HEK293 (cell line): Measurements from ENCODE around the gene RNASEH1.
A peak's percentile ranks its signal among the peaks of the same experiment; 100 is the strongest.
"Not testable (repeated sequence)": the region's sequence is repeated elsewhere in the genome, so short reads cannot be mapped to it uniquely, and the experiment has no call there.

Experiments
- CTCF ChIA-PET: fragments of 350-600 bp; formaldehyde crosslinking; extraction: SDS; loops from one replicate; lab custom pipeline; 2021; ENCODE audit warnings: antibody characterized with exemption; lab: Yijun Ruan, JAX
- POLR2A ChIA-PET: fragments of 300-600 bp; formaldehyde crosslinking; extraction: SDS; loops from one replicate; lab custom pipeline; 2020; ENCODE audit warnings: antibody characterized with exemption, inconsistent platforms; lab: Yijun Ruan, JAX
- H3K27ac ChIP-seq: fragments of 200-500 bp; sonication (Bioruptor generic); 2 replicates; pipeline ENCODE4 v1.5.1; 2014; ENCODE audit warnings: low read depth, low read length, control low read depth, inconsistent platforms; ENCODE audit errors: extremely low read depth
- H3K36me3 ChIP-seq, 2 experiments: fragments of 200-500 bp in 1 of 2; sonication (Bioruptor generic) in 1 of 2; 1 replicate in 1 of 2; 2 replicates in 1 of 2; pipeline ENCODE4 v1.5.1; 2014 to 2017; ENCODE audit warnings: inconsistent platforms in 2 of 2, low read length in 2 of 2; ENCODE audit not compliant: control insufficient read depth in 2 of 2, insufficient read depth in 1 of 2
- H3K4me1 ChIP-seq: fragments of 200-500 bp; sonication (Bioruptor generic); 2 replicates; pipeline ENCODE4 v1.5.1; 2014; ENCODE audit warnings: mild to moderate bottlenecking, low read length, inconsistent platforms; ENCODE audit not compliant: control insufficient read depth, insufficient read depth
- H3K4me3 ChIP-seq: 2 replicates; pipeline ENCODE4 v1.5.1; 2011; ENCODE audit warnings: low read depth, mild to moderate bottlenecking, control low read depth, low read length, moderate library complexity
- H3K9me3 ChIP-seq: fragments of 200-500 bp; sonication (Bioruptor generic); 2 replicates; pipeline ENCODE4 v1.5.1; 2014; ENCODE audit warnings: low read depth, low read length, inconsistent platforms; ENCODE audit not compliant: control insufficient read depth, insufficient read depth
- GFI1B ChIP-seq: fragments of 450-650 bp; formaldehyde crosslinking; IDR thresholded peaks from 2 replicates; pipeline ENCODE4 v1.5.1; 2016; ENCODE audit warnings: missing biosample characterization, missing genetic modification characterization
- GLI2 ChIP-seq: fragments of 450-650 bp; formaldehyde crosslinking; IDR thresholded peaks from 2 replicates; pipeline ENCODE4; 2017; ENCODE audit warnings: missing biosample characterization, missing genetic modification characterization, low read depth, borderline replicate concordance
- HOXC10 ChIP-seq: sonication (generic); formaldehyde crosslinking; IDR thresholded peaks from 2 replicates; pipeline ENCODE4 v1.8.1; 2023; ENCODE audit warnings: mild to moderate bottlenecking, missing genetic modification reagents
- IKZF3 ChIP-seq: fragments of 450-650 bp; IDR thresholded peaks from 2 replicates; pipeline ENCODE4 v1.5.0; 2018; ENCODE audit warnings: missing biosample characterization, mild to moderate bottlenecking, missing genetic modification characterization, moderate library complexity
- KLF7 ChIP-seq: fragments of 450-650 bp; formaldehyde crosslinking; IDR thresholded peaks from 2 replicates; pipeline ENCODE4 v1.5.1; 2016; ENCODE audit warnings: missing biosample characterization, missing genetic modification characterization, borderline replicate concordance
- KLF8 ChIP-seq: fragments of 450-650 bp; formaldehyde crosslinking; IDR thresholded peaks from 2 replicates; pipeline ENCODE4 v1.5.1; 2016; ENCODE audit warnings: missing biosample characterization, missing genetic modification characterization
- MYNN ChIP-seq: fragments of 450-650 bp; formaldehyde crosslinking; IDR thresholded peaks from 2 replicates; pipeline ENCODE4 v1.5.1; 2016; ENCODE audit warnings: missing biosample characterization, missing genetic modification characterization, borderline replicate concordance
- RBAK ChIP-seq: fragments of 450-650 bp; formaldehyde crosslinking; IDR thresholded peaks from 2 replicates; pipeline ENCODE4 v1.5.1; 2016; ENCODE audit warnings: missing biosample characterization, missing genetic modification characterization
- SETDB1 ChIP-seq: IDR thresholded peaks from one replicate; pipeline ENCODE4 v1.6.1; 2017; ENCODE audit warnings: mild to moderate bottlenecking, low read length, moderate library complexity, mixed read lengths; ENCODE audit not compliant: insufficient read length
- TCF7L2 ChIP-seq: IDR thresholded peaks from 2 replicates; pipeline ENCODE4 v1.6.1; 2011; ENCODE audit warnings: low read depth, mild to moderate bottlenecking, inconsistent platforms, low read length, moderate library complexity, borderline replicate concordance
- ZFP3 ChIP-seq: fragments of 450-650 bp; formaldehyde crosslinking; IDR thresholded peaks from 2 replicates; pipeline ENCODE4 v1.5.1; 2016; ENCODE audit warnings: low read depth, missing biosample characterization, missing genetic modification characterization
- ZNF362 ChIP-seq: fragments of 450-650 bp; formaldehyde crosslinking; IDR thresholded peaks from 2 replicates; pipeline ENCODE4 v1.5.1; 2016; ENCODE audit warnings: missing biosample characterization, missing genetic modification characterization
- ZNF423 ChIP-seq: fragments of 450-650 bp; formaldehyde crosslinking; IDR thresholded peaks from 2 replicates; pipeline ENCODE4 v1.5.1; 2016; ENCODE audit warnings: missing biosample characterization, missing genetic modification characterization
- ZNF473 ChIP-seq: fragments of 450-650 bp; formaldehyde crosslinking; IDR thresholded peaks from 2 replicates; pipeline ENCODE4 v1.5.1; 2017; ENCODE audit warnings: missing biosample characterization, missing genetic modification characterization
- ZNF549 ChIP-seq: fragments of 450-650 bp; IDR thresholded peaks from 2 replicates; pipeline ENCODE4 v1.5.1; 2018; ENCODE audit warnings: missing biosample characterization, missing genetic modification characterization, mild to moderate bottlenecking, inconsistent platforms, moderate library complexity
- ZNF580 ChIP-seq: fragments of 450-650 bp; formaldehyde crosslinking; IDR thresholded peaks from 2 replicates; pipeline ENCODE4 v1.5.1; 2016; ENCODE audit warnings: missing biosample characterization, missing genetic modification characterization

RNASEH1 gene

GRCh38 chr2:3517948-3518495 lies 40.1 kb downstream of the RNASEH1 start:
- POLR2A ChIA-PET: interaction anchor here (1.0 to 2.6 kb wide), 8 partner anchors 14 to 140 kb away, joined by 3 to 19 read pairs (median 6); partner anchors contain the start of genes EIPR1, RNASEH1, RPS7 and TRAPPC12
- TF ChIP-seq IKZF3 (tag by site-specific recombination) (peak; percentile 61), ZNF473 (tag by site-specific recombination) (no peak)

GRCh38 chr2:3516831-3517230 lies 41.3 kb downstream of the RNASEH1 start:
- H3K36me3 ChIP-seq: peaks cover 0 to 32% of the 10 kb centered on the region in 2 experiments; a peak in 1 of 3 replicates
- TF ChIP-seq ZNF362 (tag by site-specific recombination): no peak
- no peak for TF ChIP-seq TCF7L2
- TF ChIP-seq ZNF580 (tag by site-specific recombination): no peak
- no peak for TF ChIP-seq GLI2 (tag by site-specific recombination)
- no peak for TF ChIP-seq MYNN (tag by site-specific recombination)
- no peak for TF ChIP-seq HOXC10 (CRISPR knock-in tag)
- TF ChIP-seq KLF8 (tag by site-specific recombination): no peak
- no peak for TF ChIP-seq KLF7 (tag by site-specific recombination)
- H3K9me3 ChIP-seq: no peaks in the 10 kb centered on the region
- POLR2A ChIA-PET: interaction anchor here (0.7 to 1.7 kb wide), 2 partner anchors 41 to 125 kb away, joined by 4 to 8 read pairs; partner anchors contain the start of gene RNASEH1
- no peak overlapping the region for H3K27ac ChIP-seq
- CTCF ChIA-PET: interaction anchor here (0.8 kb wide), 1 partner anchor 96 kb away, joined by 3 read pairs; no protein-coding TSS in a partner anchor
- H3K4me3 ChIP-seq: no peak overlapping the region
- 0 out of 2 replicates have a peak, but pooled peaks cover 5% of the 10 kb centered on the region for H3K4me1 ChIP-seq

More at GRCh38 chr2:3517948-3518495, 40.1 kb downstream of the RNASEH1 start:
- Histone ChIP-seq H3K27ac (peak overlapping the region; percentile 92), H3K36me3 (peaks cover 0 to 20% of the 10 kb centered on the region in 2 experiments; a peak in 1 of 3 replicates), H3K4me3 (peak overlapping the region; percentile 91), H3K9me3 (no peaks in the 10 kb centered on the region), H3K4me1 (0 out of 2 replicates have a peak, but pooled peaks cover 5% of the 10 kb centered on the region)
- CTCF ChIA-PET: interaction anchor here (0.6 kb wide), 1 partner anchor 132 kb away, joined by 4 read pairs; no protein-coding TSS in a partner anchor

- H3K4me1 ChIP-seq, H3K27ac ChIP-seq, CTCF ChIA-PET, H3K4me3 ChIP-seq, H3K9me3 ChIP-seq, POLR2A ChIA-PET: not testable (repeated sequence)
- peak; percentile 27 for TF ChIP-seq SETDB1
- peaks cover 0 to 46% of the 10 kb centered on the region in 2 experiments; a peak in 1 of 3 replicates for H3K36me3 ChIP-seq
Observed at GRCh38 chr2:3515438-3515837, 42.7 kb downstream of the RNASEH1 start.

GRCh38 chr2:3513026-3513810 lies 44.9 kb downstream of the RNASEH1 start:
- TF ChIP-seq RBAK (tag by site-specific recombination) (no peak), ZNF423 (tag by site-specific recombination) (no peak), ZNF549 (tag by site-specific recombination) (no peak), GFI1B (tag by site-specific recombination) (no peak), ZFP3 (tag by site-specific recombination) (no peak)
- Histone ChIP-seq H3K4me3 (no peak overlapping the region), H3K36me3 (peaks cover 0 to 53% of the 10 kb centered on the region in 2 experiments; a peak in 2 of 3 replicates), H3K4me1 (no peaks in the 10 kb centered on the region), H3K9me3 (no peaks in the 10 kb centered on the region), H3K27ac (no peak overlapping the region)
- ChIA-PET CTCF (no interaction called here), POLR2A (no interaction called here)
